ENCODE data around the gene CACNA1C. TPM values are rescaled to one million over a fixed set of nuclear protein-coding genes. Genes with fewer than 3 reads are reported as not detected.

The CACNA1C gene
- total and polyA plus RNA-seq, 2 of the 4 experiments (the other 2 are of a cell fraction) = 1.6 to 2.6 TPM

DNA sequence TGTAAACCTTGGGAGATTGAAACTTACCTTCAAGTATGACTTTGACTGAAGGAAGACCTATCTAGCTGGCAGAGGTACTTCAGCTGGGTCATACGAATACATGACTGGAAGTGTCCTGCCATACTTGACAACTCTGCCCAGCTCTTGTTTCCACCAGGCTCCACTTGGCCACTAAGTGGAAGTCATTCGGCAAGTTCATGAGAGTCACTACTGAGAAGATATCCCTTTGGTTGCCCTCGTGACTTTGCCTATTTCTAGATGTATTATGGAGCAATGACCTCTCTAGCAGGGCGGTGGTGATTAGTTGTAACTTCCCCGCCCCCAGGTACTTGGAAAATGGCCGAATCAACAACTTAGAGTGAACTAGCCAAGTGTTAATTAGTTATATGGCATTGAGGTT lies 8.6 kb upstream of the CACNA1C start:
- WGBS, 2 experiments (ENCODE audit: extremely low coverage in 2 of 2, insufficient read length in 1 of 2) = 60% methylated on average over 3 of the region's 6 CpGs; no CpG with 5 or more reads in 1 of the 2 experiments
- Histone ChIP-seq H3K9me1 (ENCODE audit: insufficient read depth, low read length) (no peaks in the 10 kb centered on the region; the same call in 1 of the 2 replicates), H3K4me2 (ENCODE audit: low read depth, low read length) (no peak overlapping the region), H3K79me1 (ENCODE audit: low read depth in 1 of 2, low read length in 2 of 2) (no peaks in the 10 kb centered on the region), H2AK9ac (replicated peaks; ENCODE audit: low read depth, low read length, poor library complexity) (no peak overlapping the region), H3K56ac (ENCODE audit: extremely low read depth, insufficient read depth, low read length) (no peak overlapping the region), H2BK20ac (ENCODE audit: low read depth, low read length) (no peak overlapping the region), H3K18ac (ENCODE audit: low read depth, low read length) (no peak overlapping the region), H3K36me3 (ENCODE audit: control insufficient read depth, insufficient read depth, low read length) (no peaks in the 10 kb centered on the region), H3K23ac (ENCODE audit: low read depth, low read length) (no peak overlapping the region), H3K9ac (ENCODE audit: low read depth, low read length) (no peak overlapping the region), H3K14ac (replicated peaks; ENCODE audit: low read depth, low read length) (no peak overlapping the region), H2BK120ac (ENCODE audit: low read depth, low read length) (no peak overlapping the region), H3K27ac (ENCODE audit: insufficient read depth, low read length) (no peak overlapping the region), H3K4ac (ENCODE audit: low read depth, low read length) (no peak overlapping the region), H2AFZ (replicated peaks; ENCODE audit: low read length, poor library complexity) (no peak overlapping the region), H4K20me1 (ENCODE audit: insufficient read depth, low read length) (no peaks in the 10 kb centered on the region), H3K27me3 (ENCODE audit: control insufficient read depth, insufficient read depth, low read length) (peaks cover 45% of the 10 kb centered on the region), H2BK15ac (ENCODE audit: low read depth, low read length) (no peak overlapping the region), H4K5ac (ENCODE audit: low read depth, low read length) (no peak overlapping the region), H2BK5ac (ENCODE audit: low read depth, low read length, poor library complexity, severe bottlenecking) (no peak overlapping the region), H3K9me3 (ENCODE audit: control insufficient read depth, insufficient read depth, low read length) (peaks cover 2% of the 10 kb centered on the region; the same call in 1 of the 2 replicates), H4K8ac (ENCODE audit: low read depth in 2 of 2, low read length in 2 of 2) (no peak overlapping the region), H3K4me3 (ENCODE audit: insufficient read depth, low read depth, low read length) (no peak overlapping the region), H2AK5ac (ENCODE audit: low read depth, low read length) (no peak overlapping the region), H3K4me1 (ENCODE audit: control insufficient read depth, insufficient read depth, low read length) (no peaks in the 10 kb centered on the region), H4K91ac (ENCODE audit: insufficient read depth, low read depth, low read length) (no peak overlapping the region)
- in situ Hi-C loops (cut with MboI; ENCODE audit: low sequenced_read_pairs) = no loop called here
- dilution Hi-C loops (cut with HindIII; ENCODE audit: low sequenced_read_pairs, unreplicated experiment) = no loop called here
- ATAC-seq (ENCODE audit: low read depth) (no peak), DNase-seq (no peak)
- ChIA-PET POLR2A (ENCODE audit: unreplicated experiment) (no interaction called here), CTCF (no interaction called here)
- intact Hi-C loops (cut with micrococcal nuclease) = no loop called here
- no peak for TF ChIP-seq SMC3 (IDR thresholded peaks at IDR 0.05; ENCODE audit: low read depth, low read length)
- no peak for TF ChIP-seq RCOR1 (IDR thresholded peaks at IDR 0.05; ENCODE audit: insufficient replicate concordance, low read length)
- TF ChIP-seq, protein P1, sequence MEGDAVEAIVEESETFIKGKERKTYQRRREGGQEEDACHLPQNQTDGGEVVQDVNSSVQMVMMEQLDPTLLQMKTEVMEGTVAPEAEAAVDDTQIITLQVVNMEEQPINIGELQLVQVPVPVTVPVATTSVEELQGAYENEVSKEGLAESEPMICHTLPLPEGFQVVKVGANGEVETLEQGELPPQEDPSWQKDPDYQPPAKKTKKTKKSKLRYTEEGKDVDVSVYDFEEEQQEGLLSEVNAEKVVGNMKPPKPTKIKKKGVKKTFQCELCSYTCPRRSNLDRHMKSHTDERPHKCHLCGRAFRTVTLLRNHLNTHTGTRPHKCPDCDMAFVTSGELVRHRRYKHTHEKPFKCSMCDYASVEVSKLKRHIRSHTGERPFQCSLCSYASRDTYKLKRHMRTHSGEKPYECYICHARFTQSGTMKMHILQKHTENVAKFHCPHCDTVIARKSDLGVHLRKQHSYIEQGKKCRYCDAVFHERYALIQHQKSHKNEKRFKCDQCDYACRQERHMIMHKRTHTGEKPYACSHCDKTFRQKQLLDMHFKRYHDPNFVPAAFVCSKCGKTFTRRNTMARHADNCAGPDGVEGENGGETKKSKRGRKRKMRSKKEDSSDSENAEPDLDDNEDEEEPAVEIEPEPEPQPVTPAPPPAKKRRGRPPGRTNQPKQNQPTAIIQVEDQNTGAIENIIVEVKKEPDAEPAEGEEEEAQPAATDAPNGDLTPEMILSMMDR (conservative IDR thresholded peaks at IDR 0.05; ENCODE audit: low read depth, low read length) = no peak
- TF ChIP-seq, protein P2, sequence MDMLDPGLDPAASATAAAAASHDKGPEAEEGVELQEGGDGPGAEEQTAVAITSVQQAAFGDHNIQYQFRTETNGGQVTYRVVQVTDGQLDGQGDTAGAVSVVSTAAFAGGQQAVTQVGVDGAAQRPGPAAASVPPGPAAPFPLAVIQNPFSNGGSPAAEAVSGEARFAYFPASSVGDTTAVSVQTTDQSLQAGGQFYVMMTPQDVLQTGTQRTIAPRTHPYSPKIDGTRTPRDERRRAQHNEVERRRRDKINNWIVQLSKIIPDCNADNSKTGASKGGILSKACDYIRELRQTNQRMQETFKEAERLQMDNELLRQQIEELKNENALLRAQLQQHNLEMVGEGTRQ (IDR thresholded peaks at IDR 0.05; ENCODE audit: low read depth, low read length) = no peak
- no peak for TF ChIP-seq RFX5 (IDR thresholded peaks at IDR 0.05; ENCODE audit: low read depth, low read length)
- no peak for TF ChIP-seq FOS (IDR thresholded peaks at IDR 0.05; ENCODE audit: low read depth, low read length)
- TF ChIP-seq RAD21 (IDR thresholded peaks at IDR 0.05; ENCODE audit: low read length) = no peak
- TF ChIP-seq, protein P3, sequence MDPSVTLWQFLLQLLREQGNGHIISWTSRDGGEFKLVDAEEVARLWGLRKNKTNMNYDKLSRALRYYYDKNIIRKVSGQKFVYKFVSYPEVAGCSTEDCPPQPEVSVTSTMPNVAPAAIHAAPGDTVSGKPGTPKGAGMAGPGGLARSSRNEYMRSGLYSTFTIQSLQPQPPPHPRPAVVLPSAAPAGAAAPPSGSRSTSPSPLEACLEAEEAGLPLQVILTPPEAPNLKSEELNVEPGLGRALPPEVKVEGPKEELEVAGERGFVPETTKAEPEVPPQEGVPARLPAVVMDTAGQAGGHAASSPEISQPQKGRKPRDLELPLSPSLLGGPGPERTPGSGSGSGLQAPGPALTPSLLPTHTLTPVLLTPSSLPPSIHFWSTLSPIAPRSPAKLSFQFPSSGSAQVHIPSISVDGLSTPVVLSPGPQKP (IDR thresholded peaks at IDR 0.05; ENCODE audit: borderline replicate concordance, low read depth, low read length) = no peak
- TF ChIP-seq POLR2A (IDR thresholded peaks at IDR 0.05; ENCODE audit: low read depth, low read length) = no peak
- no peak for TF ChIP-seq CHD1 (IDR thresholded peaks at IDR 0.05; ENCODE audit: low read depth, low read length)
- TF ChIP-seq CEBPB (IDR thresholded peaks at IDR 0.05; ENCODE audit: low read depth, low read length) = no peak
- BruUV-seq (replicated peaks) = no TSS peak

Measured in IMR-90 (cell line).